NCI-H69 (cell line): Measurements from ENCODE around the gene CDSN.

Source experiments
- DNase-seq: peaks from one replicate; lab custom pipeline; 2025; lab: John Stamatoyannopoulos, UW

The CDSN gene

DNA sequence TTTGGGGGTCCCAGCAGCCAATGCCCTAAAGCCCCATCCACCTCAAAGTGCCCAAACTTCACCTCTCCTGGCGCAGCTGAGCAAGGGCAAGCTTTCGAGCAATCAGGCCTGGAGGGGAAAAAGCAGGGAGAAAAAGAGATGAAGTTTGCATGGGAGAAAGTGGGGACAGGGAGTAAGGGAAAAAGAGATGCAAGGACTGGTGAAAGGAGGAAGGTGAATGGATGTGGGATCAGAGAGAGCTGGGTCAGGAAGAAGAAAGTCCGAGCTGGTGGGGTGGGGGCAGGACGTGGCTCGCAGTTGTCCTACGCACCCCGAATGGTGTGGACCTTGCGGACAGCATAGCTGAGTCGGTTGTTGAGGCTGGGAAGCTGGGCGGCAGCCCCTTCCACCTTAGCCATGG lies 25.1 kb upstream of the CDSN start:
- no peak for DNase-seq

DNA sequence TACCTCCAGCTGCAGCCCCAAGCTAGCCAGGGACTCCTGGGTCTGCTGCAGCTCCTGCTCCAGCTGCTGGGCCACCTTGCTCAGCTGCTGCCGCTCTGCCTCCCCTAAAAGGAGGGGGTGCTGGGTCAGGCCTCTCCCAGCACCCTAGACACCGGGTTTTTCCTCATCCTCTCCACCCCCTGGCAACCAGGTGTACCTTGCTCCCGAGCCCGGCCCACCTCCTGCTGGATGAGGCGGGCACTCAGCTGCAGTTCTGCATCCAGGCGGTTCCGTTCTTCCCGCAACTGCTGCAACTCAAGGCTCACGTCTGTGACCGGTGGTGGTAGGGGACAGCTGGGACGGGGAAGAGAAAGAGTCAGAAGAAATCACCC lies 24.7 kb upstream of the CDSN start:
- DNase-seq: no peak

DNA sequence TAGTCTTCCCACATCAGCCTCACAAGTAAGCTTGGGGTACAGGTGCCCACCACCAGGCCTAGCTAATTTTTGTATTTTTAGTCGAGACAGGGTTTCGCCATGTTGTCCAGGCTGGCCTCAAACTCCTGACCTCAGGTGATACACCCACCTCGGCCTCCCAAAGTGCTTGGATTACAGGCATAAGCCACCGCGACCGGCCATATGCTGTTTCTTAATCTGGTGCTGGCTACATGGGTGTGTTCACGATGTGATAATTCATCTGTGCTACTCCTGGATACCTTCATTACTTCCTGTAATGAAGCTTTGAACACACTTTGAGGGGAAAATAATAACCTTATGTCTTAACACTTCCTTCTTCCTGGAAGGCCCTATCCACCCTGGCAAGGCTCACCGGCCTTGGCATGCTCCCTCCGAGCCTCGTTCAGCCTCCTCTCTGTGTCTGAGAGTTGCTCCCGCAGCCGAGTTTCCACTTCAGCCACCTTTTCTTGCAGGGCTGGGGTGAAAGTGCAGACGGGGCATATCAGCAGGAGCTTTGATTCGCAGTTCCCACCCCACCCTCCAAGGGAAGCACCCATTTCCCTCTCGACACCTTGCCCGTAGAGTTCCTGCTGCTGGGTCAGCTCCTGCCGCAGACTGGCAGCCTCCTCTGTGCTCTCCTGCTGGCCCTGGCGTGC lies 24.2 kb upstream of the CDSN start:
- no peak for DNase-seq

DNA sequence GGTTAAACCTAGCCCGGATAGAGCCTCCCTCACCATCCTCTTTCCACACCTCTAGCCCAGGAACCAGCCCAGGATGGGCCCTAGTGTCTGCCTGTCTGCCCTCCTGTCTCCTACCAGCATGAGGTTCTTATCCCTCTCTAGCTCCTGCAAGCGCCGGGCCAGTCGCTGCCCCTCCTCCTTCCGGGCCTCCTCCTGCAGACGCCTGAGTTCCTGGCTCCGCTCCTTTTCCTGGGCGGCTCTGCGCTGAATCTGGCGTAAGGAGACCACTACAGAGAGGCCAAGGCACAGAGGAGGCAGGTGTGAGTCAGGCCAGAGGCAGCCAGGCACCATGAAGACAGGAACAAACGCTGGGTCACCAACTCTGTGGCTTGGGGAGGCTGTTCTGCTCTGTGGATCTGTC lies 22.9 kb upstream of the CDSN start:
- DNase-seq: no peak

DNA sequence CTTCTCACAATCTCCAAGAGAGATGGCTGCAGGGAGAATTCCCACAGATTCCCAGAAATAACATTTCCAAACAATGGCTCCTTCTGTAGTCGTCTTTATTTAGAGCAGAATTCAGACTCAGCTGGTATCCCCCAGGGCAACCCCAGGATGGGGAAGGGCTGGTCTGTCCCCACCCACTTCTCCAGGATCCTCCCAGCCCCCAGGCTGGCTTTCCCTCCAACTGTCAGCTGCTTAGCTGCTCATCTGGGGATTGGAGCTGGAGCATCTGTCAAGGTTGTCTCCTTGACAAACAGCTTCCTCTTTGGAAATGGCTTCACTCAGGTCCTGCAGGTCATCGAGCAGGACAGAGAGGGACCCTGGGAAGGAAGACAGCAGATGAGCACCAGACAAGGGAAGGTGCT lies 22.1 kb upstream of the CDSN start:
- DNase-seq: peak; percentile 73

DNA sequence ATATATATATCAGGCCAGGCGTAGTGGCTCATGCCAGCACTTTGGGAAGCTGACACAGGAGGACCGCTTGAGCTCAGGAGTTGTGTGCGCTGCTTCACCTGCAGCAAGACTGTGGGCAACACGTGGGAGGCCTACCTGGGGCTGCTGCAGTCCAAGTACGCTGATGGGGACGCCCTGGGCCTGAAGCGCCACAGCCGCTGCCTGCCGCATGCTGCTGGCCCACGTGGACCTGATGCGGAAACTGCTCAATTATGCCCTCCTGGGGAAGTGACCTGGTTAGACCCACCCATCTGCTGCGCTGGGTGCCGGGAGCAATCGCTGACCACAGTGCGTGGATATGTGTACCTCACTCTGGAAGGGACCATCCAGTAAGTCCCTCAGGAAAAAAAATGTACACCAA lies 20.4 kb upstream of the CDSN start:
- DNase-seq: no peak

DNA sequence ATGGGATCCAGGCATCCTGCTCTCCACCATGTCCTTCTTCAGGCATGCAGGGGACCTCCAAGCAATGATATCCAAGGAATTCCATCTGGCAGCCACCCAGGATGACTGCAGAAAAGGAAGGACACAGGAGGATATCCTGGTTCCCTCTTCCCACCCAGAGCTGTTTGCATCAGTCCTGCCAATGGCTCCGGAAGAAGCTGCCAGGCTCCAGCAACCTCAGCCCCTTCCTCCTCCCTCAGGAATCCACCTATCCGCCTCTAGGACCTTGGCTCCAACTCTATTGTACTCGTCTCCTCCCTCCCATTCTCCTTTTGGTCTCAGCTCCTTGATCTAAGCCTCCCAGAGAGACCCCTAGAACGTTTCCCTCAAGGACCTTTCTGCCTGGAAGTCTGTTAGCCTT lies 19.4 kb upstream of the CDSN start:
- peak; percentile 46 for DNase-seq

DNA sequence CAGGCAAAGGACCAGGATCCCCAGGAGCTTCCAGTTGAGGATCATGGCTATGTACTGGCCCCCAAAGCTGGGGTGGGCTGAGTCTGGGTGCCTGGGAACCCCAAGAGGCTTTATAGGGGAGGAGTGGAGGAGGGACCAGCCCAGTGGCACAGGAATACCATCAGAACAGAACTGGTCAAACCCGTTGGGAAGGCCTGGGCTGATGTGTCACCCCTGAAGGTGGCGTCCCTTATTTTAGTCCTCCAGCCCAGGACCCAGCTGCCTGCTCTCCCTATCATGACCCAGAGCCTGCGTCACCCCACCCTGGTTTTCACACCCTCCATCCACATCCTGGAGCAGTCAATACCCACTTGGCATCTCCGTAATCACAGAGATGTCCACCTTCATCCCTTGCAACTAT lies 18.7 kb upstream of the CDSN start, which contains the start of gene PSORS1C2:
TSS of gene PSORS1C2 (minus strand) at position 85 of the 400 bp plus-strand sequence. CDS start at position 45, 40 bp downstream.
- DNase-seq: no peak

DNA sequence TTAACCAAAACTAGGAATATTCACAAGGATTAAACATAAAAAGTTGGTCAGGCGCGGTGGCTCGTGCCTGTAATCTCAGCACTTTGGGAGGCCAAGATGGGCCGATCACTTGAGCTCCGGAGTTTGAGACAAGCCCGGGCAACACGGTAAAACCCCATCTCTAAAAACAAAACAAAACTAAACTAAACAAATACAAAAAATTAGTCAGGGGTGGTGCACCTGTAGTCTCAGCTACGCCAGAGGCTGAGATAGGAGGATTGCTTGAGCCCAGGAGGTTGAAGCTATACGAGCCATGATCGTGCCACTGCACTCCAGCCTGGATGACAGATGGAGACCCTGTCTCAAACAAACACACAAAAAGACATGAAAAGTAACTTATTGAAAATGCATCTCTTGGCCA lies 15.5 kb upstream of the CDSN start:
- no peak for DNase-seq

DNA sequence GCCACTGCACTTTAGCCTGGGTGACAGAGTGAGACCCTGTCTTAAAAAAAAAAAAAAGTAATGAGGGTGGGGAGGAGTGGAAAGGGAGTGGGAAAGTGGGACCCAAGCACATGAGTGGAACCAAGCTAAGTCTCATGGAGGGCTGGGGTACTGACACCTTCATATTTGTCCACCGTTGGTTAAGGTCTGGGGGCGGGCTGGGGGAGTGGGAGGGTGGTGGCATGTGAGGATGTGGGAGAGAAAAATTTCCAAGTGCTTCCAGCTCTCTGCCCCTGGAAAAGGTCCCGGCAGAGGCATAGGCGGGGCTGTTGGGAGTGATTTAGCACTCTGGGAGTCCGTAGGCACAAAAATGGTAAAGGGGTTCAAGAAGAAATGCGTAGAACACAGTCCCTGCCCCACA lies 12.6 kb upstream of the CDSN start:
- no peak for DNase-seq

DNA sequence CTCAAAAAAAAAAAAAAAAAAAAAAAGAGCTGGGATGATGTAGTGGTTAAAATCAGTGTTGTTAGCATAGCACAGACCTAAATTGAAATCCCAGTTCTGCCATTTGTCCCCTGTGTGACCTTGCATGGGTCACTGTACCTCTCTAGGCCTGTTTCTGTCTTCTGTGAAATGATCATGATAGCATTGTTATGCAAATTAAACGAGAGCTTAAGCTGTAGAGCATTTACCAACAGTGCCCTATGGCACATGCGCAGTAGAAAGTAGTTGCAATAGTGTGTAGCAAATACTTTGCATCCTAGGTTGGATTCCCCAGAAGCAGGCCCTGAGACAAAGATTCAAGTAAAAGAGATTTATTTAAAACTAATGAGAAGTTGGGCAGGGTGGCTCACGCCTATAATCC lies 11.3 kb upstream of the CDSN start:
- no peak for DNase-seq

DNA sequence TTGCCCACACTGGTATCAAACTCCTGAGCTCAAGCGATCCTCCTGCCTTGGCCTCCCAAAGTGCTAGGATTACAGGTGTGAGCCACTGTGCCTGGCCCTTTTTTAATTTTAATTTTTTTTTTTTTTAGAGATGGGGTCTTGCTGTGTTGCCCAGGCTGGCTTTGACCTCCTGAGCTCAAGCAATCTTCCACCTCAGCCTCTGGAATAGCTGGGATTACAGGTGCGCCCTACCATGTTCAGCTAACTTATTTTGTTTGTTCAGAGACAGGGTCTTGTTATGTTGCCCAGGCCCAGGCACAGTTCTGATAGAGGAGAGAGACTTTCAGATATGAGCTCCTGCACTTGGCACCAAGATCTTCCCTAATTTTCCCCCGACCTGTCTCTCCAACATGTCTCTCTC lies 10.5 kb upstream of the CDSN start:
- no peak for DNase-seq

DNA sequence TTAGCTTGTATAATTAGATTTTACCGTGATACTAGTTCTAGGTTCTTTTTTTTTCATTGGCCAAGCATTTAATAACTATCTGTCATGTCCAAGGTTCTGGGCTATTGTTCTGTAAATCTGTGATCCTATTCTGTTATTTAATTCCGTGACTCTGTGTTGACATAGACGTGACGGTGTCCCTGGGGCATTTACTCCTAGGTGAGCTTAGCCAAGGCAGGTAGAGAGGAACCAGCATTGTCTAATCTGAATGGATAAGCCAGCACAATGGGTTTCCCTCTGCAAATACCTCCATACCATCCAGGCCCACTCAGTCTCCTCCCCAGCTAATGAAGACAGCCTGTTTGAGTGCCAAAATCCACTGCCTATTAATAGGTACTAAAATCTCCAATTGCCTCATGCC lies 8.9 kb upstream of the CDSN start:
- DNase-seq: peak; percentile 49

DNA sequence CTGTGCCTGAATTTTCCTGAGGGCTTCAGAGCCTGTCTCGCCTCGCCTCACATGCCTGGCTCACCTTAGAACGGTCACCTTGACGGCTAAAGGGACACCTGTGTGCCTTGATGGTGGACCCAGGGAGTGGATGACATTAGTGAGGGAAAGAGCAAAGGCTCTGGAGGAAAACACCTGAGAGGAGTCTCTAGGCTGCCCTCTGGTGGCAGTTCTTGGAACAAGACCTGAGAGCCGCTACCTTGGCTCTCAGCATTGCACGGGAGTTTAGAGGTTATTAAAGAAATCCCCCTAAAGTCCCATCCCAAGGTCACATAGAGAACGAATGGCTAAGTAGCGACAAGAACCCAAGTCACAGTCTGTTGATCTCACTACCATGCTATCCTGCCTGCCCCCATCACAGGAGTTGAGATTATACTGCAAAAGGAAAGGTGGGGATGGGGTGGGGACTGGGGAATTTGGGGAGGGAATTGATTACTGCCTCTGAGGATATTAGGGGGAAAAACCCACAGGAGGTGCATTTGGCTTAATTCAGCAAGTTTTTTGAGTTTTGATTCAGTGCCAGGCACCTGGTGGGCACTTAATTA lies 7.9 kb upstream of the CDSN start:
- DNase-seq: peak; percentile 67

DNA sequence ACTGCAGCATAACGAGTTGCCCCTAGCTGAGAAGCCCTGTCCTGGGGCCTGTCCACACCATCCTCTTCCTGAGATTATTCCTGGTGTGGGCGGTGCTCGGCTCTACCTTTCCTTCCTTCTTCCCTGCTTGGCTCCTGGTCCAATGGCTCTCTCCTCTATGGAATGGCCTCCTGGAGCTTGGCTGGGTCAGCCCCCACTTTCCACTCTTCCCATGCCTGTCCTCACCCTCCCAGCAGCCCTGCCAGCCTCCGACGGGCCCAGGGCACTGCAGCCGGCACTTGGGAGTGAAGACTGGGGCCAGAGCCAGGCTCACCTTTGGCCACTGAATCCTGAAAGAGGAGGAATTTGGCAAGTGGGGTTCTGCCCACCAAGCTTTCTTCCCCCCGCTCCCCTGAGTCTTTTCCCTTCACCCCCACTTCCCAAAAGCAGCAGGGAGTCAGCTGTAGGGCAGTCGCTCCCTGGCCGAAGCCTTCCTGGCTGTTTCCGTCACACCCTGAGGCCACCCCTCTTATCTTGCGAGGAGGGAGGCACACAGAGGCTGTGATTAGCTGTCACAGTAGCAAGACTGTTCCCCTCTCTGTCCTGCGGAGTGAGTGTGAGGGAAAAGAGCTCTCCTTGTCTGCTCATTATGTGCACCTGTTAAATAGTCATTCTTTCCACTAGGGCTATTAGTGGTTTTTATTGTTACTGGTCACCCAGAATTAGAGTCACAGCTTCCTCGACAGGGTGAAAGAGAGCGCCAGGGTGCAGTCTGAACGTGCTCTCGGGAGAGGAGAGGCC lies 6.3 kb upstream of the CDSN start:
- no peak for DNase-seq

DNA sequence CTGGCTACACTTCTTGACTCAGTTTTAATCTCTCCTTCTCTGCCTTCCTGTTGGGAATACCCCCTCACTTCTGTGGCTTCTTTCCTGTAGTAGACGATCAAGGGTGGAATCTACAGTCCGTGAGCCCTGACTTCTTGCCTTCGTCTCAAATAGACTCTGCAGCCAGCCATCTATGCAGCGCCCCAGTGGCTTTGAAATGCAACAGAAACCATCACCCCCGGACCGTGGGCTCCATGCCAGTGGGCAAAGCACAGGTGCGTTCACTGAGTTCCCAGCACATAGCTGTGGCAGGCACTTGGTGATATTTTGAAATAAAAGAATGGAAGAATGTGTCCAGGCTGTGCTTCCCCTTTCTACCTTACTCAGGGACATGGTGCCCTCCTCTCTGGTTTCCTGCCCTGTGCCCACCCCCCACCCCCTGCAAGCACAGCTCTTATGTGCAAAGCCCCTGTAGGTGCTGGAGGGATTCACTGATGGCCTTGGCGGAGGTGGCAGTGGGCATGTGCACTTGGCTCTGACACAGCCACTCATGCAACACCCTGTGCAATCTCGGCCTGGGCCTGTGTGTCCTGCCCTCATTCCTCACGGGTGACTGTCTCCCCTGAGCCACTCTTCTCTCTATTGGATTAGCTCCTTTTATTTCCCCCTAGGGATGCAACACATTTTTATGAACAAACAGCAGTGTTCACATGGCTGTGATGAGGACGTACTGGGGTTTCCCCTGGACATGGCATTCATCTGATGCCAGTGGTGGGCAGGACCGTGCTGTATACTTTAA lies 5.5 kb upstream of the CDSN start:
- DNase-seq: no peak

DNA sequence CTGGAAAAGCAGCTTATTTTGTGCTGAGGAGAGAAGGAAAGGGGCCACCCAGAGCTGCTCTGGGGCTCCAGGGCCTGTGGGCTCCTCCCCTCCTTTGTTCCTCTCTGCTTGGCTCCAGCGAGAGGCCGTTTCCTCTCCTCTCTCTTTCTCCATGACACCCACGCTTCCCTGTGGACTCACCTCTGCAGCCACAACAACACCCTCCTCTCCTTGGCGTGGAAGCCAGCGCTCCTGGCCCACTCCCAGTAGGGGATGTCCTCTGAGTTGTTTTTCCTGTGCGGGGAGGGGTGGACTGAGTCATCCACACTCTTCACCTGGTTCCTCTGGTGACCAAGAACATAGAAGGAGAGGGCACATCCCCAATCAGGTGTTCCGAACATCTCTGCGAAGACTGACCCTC lies 4.9 kb upstream of the CDSN start:
- peak; percentile 62 for DNase-seq

DNA sequence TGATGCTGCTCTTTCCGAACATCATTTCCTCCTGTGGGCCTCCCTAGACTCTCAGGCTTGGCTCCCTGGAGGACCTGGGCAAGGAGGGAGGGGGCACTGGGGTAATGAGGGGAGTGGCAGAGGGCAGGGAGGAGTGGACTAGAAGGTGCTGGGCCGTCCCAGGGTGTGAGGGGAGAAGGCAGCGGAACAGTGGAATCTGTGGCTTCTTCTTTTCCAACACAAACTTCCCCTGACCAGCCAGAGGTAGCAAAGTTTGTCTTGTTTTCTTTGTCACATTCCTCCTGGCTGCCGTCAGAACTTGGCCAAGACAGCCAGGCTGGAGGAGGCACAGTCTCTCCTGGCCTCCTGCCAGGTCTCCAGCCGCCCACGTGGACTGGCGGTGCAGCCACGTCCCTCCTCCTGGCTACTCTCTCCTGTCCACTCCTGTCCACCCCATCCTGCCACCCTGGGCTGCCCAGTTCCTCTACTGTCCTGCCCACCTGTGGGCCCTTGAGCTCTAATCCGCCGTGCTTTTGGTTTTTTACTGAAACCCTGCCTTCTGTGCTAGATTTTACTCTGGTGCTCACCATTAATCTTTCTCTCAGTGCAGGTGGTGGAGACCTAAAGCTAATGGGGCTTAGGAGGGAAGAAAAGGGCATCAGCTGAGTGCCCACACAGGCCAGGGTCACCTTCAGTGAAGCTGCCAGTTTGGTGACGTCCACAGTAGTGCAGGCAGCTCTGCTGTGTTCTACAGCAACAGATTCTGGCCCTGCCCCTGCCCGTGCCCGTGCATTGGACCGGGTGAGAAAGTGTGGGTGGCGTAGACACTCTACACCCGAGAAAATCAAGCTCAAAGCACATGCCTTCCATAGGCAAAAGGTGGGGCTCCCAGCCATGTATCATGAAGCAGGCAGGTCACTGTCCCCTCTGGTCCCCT lies 2.8 kb upstream of the CDSN start:
- peak; percentile 33 for DNase-seq

DNA sequence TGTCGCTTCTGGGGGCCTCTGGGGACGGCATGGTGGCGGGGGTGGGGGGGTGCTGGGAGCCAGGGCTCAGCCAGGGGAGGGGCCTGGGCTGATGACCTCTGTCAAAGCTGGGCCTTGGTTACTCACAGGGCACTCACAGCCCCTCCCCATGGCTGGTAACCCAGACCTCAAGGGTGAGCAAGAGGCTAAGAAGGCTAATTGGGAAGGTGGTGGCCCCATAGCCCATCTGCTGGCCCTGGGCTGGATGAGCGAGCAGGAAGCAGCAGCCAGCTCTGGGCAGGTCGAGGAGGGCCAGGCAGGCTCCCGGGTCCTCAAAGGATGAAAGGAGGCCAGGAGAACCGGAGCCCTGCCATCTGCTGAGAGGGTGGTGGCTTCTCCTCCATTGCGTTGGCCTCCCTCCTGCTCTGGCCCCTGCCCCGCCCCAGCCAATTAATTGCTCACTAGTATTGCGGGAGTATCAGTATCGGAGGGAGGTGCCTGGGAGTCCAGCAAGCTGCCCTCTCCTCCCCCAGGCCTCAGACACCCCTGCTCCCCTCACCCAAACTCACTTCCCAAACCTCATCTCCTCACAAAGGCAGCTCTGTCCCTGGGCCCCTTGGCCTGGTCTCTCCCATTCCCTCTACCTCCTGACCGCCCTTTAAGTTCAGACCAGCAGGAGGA lies 1.0 kb upstream of the CDSN start:
- DNase-seq: no peak

DNA sequence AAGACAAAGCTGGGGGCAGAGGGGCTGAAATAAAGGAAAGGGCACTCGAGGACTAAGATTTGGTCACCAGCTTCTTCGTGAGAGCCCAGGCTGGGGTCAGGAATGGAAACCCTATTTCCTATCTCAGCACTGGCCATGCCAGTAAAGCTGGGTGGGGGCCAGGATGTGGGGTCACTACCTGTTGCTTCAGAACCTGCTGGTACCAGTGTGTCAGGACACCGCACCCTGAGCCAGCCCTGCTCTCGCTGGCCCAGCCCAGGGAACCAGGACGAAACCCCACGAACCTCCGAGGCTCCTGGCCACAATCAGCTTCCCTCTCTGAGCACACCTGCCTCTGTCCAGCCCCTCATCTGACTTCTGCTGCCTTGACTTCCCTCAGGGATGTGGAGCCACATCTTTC lies 2.1 kb downstream of the CDSN start:
- no peak for DNase-seq
